ENCODE data around the gene CHCHD10.

GRCh38 chr22:23774922-23775436 is 7.2 kb upstream of the CHCHD10 start:
- no peak for TF ChIP-seq GATA3 (IDR thresholded peaks at IDR 0.05; ENCODE audit: low read depth, low read length)
- TF ChIP-seq GATA2 (IDR thresholded peaks at IDR 0.05; ENCODE audit: low read depth, low read length), result no peak

Data from SH-SY5Y (cell line).